Measurements from ENCODE around the gene SAPCD2. TPM values are rescaled to one million over a fixed set of nuclear protein-coding genes. Genes with fewer than 3 reads are reported as not detected.
"Not testable (repeated sequence)": the region's sequence is repeated elsewhere in the genome, so short reads cannot be mapped to it uniquely, and the experiment has no call there.

SAPCD2 gene
- total RNA-seq, 1 experiment from 2014 or later = 62.9 TPM

DNA sequence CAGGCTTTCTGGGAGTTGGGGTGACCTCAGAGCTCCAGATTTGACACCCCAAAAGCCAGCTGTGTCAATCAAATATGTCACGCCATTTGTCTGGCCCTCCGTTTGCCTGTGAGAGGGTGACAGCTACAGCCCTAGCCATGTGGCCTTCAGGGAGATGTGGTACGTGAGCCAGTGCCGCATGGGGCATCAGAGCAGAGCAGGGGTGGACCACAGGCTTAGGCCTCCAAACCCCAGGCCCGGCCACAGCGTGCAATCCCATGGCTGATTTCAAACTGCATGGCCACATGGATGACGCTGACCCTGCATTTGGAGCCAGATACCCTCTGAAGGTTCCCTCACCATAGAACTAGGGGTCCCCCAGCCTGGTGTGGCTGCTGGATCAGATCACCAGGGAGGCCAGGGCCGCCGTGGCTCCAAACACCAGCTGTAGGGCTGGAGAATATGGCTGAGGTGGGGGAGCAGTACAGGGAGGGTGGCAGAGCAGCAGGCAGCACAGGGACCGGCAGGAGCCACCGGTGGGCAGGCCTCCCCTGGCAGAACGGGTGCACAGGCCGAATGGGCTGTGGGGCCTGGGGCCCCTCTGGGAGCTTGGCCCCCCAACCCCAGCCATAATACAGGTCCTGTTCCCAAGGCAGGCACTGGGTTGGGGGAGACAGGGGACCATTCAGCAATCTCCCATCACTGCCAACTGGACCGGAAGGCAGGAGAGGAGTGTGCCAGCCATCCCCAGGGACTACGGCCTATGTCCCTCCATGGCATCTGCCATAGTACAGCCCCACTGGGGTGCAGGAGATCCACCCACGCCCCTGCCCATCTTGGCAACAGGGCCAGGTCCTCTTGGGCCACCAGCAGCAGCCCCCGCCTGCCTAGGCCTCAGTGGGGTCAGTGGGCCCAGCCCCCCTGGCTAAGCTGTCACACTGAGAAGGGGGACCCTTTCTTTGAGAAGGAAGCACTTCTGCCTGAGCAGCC lies 1.5 kb downstream of the SAPCD2 start:
- in situ Hi-C loops (cut with HindIII; ENCODE audit: low sequenced_read_pairs) = no loop called here
- no peak for DNase-seq (ENCODE audit: low spot score)

DNA sequence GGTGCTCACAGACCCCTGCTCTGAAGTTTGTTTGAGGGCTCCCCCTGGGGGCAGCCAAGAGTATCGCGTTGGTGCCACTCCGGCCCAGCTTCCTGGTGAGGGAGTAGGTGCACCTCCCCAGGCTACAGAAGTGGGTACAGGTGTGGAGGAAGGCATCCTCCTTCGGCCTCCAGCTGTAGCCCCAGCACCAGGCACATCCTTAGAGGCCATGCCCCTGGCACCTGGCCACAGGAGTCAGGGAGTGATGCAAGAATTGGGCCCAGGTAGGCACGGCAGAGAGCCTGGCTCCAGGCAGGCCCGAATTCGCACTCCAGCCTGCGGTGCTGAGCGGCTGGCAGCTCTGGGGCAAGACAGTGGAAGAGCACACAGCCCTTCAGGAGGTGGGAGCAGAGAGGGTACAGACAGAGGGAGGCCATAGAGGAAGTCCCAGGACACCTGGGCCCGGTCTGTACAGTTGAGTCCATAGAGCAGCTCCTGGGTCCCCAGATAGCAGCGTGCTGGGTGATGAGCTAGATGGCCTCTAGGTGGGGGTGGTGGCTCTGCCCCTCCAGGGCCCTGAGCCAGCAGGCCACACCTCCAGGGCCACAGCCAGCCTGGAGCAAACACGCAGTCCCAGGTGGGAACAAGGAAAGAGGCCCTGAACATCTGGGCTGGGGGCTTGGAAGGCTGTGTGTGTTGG lies 2.4 kb downstream of the SAPCD2 start:
- peak; percentile 74 for DNase-seq (ENCODE audit: low spot score)
- in situ Hi-C loops (cut with HindIII; ENCODE audit: low sequenced_read_pairs) = no loop called here

GRCh38 chr9:137066096-137066861 lies 4.1 kb downstream of the SAPCD2 start:
- in situ Hi-C loops (cut with HindIII; ENCODE audit: low sequenced_read_pairs) = no loop called here
- no peak for DNase-seq (ENCODE audit: low spot score)

DNA sequence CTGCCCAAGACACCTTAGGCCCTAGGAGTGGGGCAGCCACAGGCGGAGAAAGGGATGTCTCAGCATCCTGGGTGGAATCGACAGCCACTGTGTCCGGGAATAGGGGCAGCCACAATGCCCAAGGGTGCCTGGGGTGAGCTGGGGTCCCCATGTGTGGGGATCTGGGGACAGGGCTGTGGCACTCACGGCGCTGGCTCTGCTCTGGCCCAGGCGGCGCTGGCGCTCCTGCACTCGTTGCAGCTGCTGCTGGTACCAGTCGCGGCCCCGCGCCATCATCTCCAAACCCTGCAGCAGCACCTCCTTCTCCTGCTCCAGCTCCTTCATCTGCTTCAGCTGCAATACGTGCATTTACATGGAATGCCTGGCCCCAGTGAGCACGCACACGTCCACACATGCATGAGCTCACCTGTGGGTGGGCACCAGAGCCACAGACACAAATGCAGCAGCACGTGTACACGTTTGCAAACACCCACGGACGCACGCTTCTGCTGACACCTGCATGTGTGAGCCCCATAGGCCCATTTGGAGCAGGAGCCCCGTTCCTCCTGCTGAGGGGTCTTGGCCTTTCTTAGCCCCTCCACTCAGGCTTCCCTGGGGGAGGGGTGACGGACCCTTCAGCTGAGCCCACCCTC lies 4.9 kb downstream of the SAPCD2 start:
- DNase-seq (ENCODE audit: low spot score) = no peak
- in situ Hi-C loops (cut with HindIII; ENCODE audit: low sequenced_read_pairs) = no loop called here

GRCh38 chr9:137064880-137065164 lies 5.5 kb downstream of the SAPCD2 start:
- in situ Hi-C loops (cut with HindIII; ENCODE audit: low sequenced_read_pairs) = no loop called here
- no peak for DNase-seq (ENCODE audit: low spot score)

DNA sequence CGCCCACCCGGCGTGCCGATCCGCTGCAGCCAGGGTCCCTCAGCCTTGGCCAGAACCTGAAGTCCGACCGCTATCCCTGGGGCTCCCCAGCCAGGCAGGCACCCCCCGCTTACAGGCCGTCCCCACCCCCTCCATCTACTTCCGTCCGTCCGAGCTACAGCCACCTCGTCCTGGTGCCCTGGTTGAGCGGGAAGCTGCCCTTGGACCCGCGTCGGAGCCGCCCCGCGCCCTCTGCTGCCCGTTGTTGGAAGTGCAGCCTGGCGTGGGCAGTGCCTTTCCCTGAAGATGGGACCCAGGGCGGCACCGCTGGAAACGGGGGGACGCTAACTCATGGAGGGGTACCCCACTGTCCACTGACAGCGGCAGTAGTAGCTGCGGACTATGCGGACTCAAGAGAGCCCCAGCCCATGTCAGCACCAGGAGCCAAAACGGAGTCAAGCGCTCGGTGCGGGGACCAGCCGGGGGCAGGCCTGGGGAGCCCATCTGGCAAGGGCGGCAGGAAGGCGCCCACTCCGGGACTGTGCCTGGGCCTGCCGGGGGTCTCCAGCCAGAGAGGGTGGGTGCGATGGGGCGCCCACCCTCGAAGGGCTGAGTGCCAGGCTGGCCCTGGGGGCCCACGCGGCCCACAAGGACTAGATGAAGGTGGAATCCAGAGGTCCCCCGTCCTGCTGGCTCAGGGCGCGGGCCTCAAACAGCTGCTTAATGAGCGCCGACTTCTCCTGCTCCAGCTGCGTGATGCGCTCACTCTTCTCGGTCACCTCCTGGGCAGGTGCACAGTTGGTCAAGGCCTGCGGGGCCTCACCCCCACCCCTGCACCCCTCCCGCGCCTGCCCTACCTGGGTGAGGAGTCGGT lies 6.1 kb downstream of the SAPCD2 start:
- peak; percentile 66 for DNase-seq (ENCODE audit: low spot score)
- in situ Hi-C loops (cut with HindIII; ENCODE audit: low sequenced_read_pairs) = no loop called here

GRCh38 chr9:137063311-137064026 lies 6.9 kb downstream of the SAPCD2 start:
- no peak for DNase-seq (ENCODE audit: low spot score)
- in situ Hi-C loops (cut with HindIII; ENCODE audit: low sequenced_read_pairs) = no loop called here

DNA sequence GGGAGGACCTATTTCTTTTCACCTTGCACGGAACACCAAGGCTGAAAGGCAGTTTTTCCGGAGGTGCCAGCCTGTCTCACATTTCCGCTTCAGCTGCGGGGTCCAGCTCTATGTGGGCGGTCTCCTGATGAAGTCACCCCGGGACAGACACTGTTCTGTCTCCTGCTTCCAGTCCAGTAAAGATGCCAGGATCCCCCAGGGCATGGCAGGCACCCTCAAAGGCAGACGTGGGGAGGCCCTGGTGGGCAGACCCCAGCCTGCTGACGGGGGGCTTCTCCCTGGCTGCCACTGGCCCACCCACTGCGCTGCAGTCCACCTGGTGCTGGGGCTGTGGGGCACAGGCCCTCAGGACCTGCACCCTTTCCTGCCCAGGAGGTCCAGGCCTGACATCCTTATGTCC lies 7.6 kb downstream of the SAPCD2 start:
- DNase-seq (ENCODE audit: low spot score); in situ Hi-C loops (cut with HindIII; ENCODE audit: low sequenced_read_pairs): not testable (repeated sequence)

DNA sequence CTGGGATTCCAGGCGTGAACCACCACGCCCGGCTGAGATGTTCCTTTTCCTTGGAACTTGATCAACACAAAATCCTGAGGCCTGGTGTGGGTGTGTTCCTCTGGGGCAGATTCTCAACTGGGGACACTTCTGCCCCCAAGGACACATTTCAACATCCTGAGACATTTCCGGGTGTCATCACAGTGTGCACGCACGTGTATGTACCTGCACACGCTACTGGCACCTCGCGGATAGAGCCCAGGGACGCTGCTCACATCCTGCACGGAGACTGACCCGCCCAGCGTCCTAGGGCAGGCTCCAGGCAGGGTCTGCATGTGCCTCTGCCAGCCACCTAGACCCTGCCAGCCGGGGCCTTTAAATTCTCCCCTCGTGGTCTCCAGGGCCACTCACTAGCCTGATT lies 8.0 kb downstream of the SAPCD2 start:
- DNase-seq (ENCODE audit: low spot score) = no peak
- in situ Hi-C loops (cut with HindIII; ENCODE audit: low sequenced_read_pairs) = no loop called here

GRCh38 chr9:137058521-137059234 lies 11.7 kb downstream of the SAPCD2 start:
- in situ Hi-C loops (cut with HindIII; ENCODE audit: low sequenced_read_pairs) = no loop called here
- DNase-seq (ENCODE audit: low spot score) = no peak

DNA sequence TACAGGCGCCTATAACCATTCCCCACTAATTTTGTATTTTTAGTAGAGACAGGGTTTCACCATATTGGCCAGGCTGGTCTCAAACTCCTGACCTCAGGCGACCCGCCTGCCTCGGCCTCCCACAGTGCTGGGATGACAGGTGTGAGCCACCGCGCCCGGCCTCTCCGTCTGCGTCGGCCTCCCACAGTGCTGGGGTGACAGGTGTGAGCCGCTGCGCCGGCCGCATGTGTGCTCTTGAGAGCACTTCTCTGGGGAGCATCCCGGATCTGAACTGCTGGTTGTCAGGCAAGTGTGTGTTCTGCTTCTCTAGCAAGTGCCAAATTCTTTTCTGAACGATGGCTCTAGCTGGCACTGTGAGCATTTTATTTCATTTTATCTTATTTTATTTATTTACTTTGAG lies 12.8 kb downstream of the SAPCD2 start:
- DNase-seq (ENCODE audit: low spot score) = no peak
- in situ Hi-C loops (cut with HindIII; ENCODE audit: low sequenced_read_pairs) = no loop called here

GRCh38 chr9:137056739-137057415 lies 13.5 kb downstream of the SAPCD2 start:
- DNase-seq (ENCODE audit: low spot score) = no peak
- in situ Hi-C loops (cut with HindIII; ENCODE audit: low sequenced_read_pairs) = no loop called here

DNA sequence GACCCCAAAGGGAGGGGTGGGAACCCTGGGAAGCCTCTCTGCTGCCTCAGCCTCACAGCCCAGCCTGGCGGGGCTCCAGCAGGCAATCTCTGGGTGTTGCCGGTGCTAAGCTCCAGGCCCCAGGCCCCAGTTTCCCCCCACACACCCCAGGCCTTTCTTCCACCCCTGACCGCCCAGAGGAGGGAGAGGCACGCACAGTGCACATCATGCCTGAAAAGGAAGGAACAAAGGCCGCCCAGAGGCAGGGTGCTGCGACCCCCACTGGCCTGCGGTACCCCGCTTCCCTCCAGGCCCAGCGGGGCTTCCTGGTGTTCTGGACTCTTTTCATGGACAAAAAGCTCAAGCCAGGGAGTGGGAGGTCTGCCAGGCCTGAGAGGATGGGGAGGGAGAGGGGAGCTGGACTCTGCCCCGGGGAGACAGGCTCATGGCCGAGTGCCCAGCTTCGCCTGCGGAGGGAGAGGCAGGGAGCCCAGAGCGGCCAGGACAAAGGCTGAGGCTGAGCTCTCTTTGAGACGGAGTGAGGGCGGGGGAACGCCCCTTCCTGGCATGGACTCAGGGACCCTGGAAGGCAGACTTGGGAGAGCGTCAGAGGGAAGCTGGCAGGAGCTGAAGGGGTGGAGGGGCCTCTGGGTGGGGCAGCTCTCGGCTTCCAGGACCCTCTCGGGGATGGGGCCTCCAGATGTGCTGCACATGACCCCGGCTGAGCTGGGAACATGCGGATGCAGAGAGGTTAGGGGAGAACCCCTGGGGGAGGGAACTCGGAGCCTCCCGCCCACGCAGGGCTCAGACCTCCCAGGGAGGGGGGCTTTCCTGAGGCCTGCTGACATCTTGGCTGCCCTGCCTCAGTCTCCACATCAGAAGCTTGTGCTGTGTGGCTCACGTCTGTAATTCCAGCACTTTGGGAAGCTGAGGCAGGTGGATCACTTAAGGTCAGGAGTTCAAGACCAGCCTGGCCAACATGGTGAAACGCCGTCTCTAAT lies 14.7 kb downstream of the SAPCD2 start:
- in situ Hi-C loops (cut with HindIII; ENCODE audit: low sequenced_read_pairs) = no loop called here
- DNase-seq (ENCODE audit: low spot score) = peak; percentile 83

GRCh38 chr9:137054932-137055384 lies 15.4 kb downstream of the SAPCD2 start:
- in situ Hi-C loops (cut with HindIII; ENCODE audit: low sequenced_read_pairs) = no loop called here
- DNase-seq (ENCODE audit: low spot score) = no peak

GRCh38 chr9:137053944-137054931 lies 16.1 kb downstream of the SAPCD2 start, which contains the start of gene ENTPD2:
TSS of gene ENTPD2 (minus strand) at chr9:137054061. CDS start at chr9:137053997, 64 bp downstream.
- DNase-seq (ENCODE audit: low spot score) = peak; percentile 33
- in situ Hi-C loops (cut with HindIII; ENCODE audit: low sequenced_read_pairs) = no loop called here

Data from G401 (cell line).